Activated CD4-positive, alpha-beta memory T cell treated with anti-CD3 and anti-CD28 coated beads, Interleukin-2, amount 10 ng/mL, durations not matched to agents 7 days and 5 days (primary cell): ENCODE results near the gene ELP1. TPM values are rescaled to one million over a fixed set of nuclear protein-coding genes. Genes with fewer than 3 reads are reported as not detected.
"Not testable (repeated sequence)": the region's sequence is repeated elsewhere in the genome, so short reads cannot be mapped to it uniquely, and the experiment has no call there.

Source experiments
- CTCF ChIA-PET: fragments of 350-600 bp; sonication (Branson Sonifier 250); formaldehyde crosslinking; loops from one replicate; lab custom pipeline; 2021; ENCODE audit warnings: antibody characterized with exemption, inconsistent platforms; lab: Charles Lee
- POLR2A ChIA-PET: fragments of 350-600 bp; sonication (Branson Sonifier 250); formaldehyde crosslinking; loops from one replicate; lab custom pipeline; 2021; ENCODE audit warnings: antibody characterized with exemption; lab: Charles Lee
- DNase-seq: peaks from one replicate; pipeline ENCODE4 v3.0.0-alpha.2; 2020
- H3K27ac Mint-ChIP-seq: one replicate; pipeline ENCODE4 v1.8.0; 2021; ENCODE audit warnings: mild to moderate bottlenecking, mixed read lengths
- H3K27me3 Mint-ChIP-seq: one replicate; pipeline ENCODE4 v1.8.0; 2021; ENCODE audit warnings: mixed read lengths
- H3K36me3 Mint-ChIP-seq: one replicate; pipeline ENCODE4 v1.8.0; 2021; ENCODE audit warnings: low read depth, mixed read lengths
- H3K4me1 Mint-ChIP-seq: one replicate; pipeline ENCODE4 v1.8.0; 2021; ENCODE audit warnings: mixed read lengths
- H3K4me3 Mint-ChIP-seq: one replicate; pipeline ENCODE4 v1.8.0; 2021; ENCODE audit warnings: mild to moderate bottlenecking, mixed read lengths
- H3K9me3 Mint-ChIP-seq: one replicate; pipeline ENCODE4 v1.8.0; 2021; ENCODE audit warnings: mixed read lengths
- total RNA-seq, 2 experiments: library from RNA; stranded (reverse); gene quantifications; one replicate each; pipeline ENCODE4 v1.2.3, GENCODE V29; 2021

Gene ELP1
- total RNA-seq: 10 to 100 TPM; 19.9 to 21.6 TPM

- CTCF ChIA-PET: interaction anchor here (0.6 to 1.2 kb wide), 3 partner anchors 18 to 32 kb away, joined by 3 read pairs; no protein-coding TSS in a partner anchor
- H3K27ac Mint-ChIP-seq: peak within 1 kb of the TSS; percentile 96
- DNase-seq: peak; percentile 93
Measured at GRCh38 chr9:108933718-108934322, at the start of gene ELP1. Gene ELP1 (minus strand): TSS chr9:108934124. CDS start chr9:108931146, 2,978 bp downstream.

GRCh38 chr9:108980893-108981292 lies 47.0 kb upstream of the ELP1 start:
- ChIA-PET CTCF (no interaction called here), POLR2A (no interaction called here)
- no peak for DNase-seq
- no peak overlapping the region for H3K4me3 Mint-ChIP-seq
- H3K9me3 Mint-ChIP-seq: no peaks in the 10 kb centered on the region
- H3K36me3 Mint-ChIP-seq: peaks cover 4% of the 10 kb centered on the region
- no peaks in the 10 kb centered on the region for H3K27me3 Mint-ChIP-seq
- no peaks in the 10 kb centered on the region for H3K4me1 Mint-ChIP-seq
- H3K27ac Mint-ChIP-seq: no peak overlapping the region

More at GRCh38 chr9:108933718-108934322, at the start of gene ELP1:
- peaks cover 39% of the 10 kb centered on the region for H3K4me1 Mint-ChIP-seq
- POLR2A ChIA-PET: interaction anchor here (0.8 to 0.9 kb wide), 2 partner anchors 9 to 13 kb away, joined by 3 to 4 read pairs; no protein-coding TSS in a partner anchor
- H3K4me3 Mint-ChIP-seq: peak within 1 kb of the TSS; percentile 97
- no peaks in the 10 kb centered on the region for H3K27me3 Mint-ChIP-seq
- H3K36me3 Mint-ChIP-seq: peaks cover 13% of the 10 kb centered on the region
- H3K9me3 Mint-ChIP-seq: no peaks in the 10 kb centered on the region

GRCh38 chr9:108978205-108978604 lies 44.3 kb upstream of the ELP1 start:
- Mint-ChIP-seq H3K27me3 (no peaks in the 10 kb centered on the region), H3K4me3 (no peak overlapping the region), H3K27ac (no peak overlapping the region), H3K9me3 (no peaks in the 10 kb centered on the region), H3K36me3 (peaks cover 4% of the 10 kb centered on the region), H3K4me1 (no peaks in the 10 kb centered on the region)
- DNase-seq: no peak
- ChIA-PET POLR2A (no interaction called here), CTCF (no interaction called here)

- no peaks in the 10 kb centered on the region for H3K9me3 Mint-ChIP-seq
- H3K36me3 Mint-ChIP-seq: peaks cover 13% of the 10 kb centered on the region
- no peak for DNase-seq
- H3K4me3 Mint-ChIP-seq: no peak overlapping the region
- POLR2A ChIA-PET: no interaction called here
- no peaks in the 10 kb centered on the region for H3K4me1 Mint-ChIP-seq
- no peak overlapping the region for H3K27ac Mint-ChIP-seq
- CTCF ChIA-PET: no interaction called here
- no peaks in the 10 kb centered on the region for H3K27me3 Mint-ChIP-seq
Measured at GRCh38 chr9:108973895-108974294, 40.0 kb upstream of the ELP1 start.

- H3K36me3 Mint-ChIP-seq: peaks cover 13% of the 10 kb centered on the region
- no peak overlapping the region for H3K27ac Mint-ChIP-seq
- no peak for DNase-seq
- H3K4me3 Mint-ChIP-seq: no peak overlapping the region
- CTCF ChIA-PET: no interaction called here
- no peaks in the 10 kb centered on the region for H3K9me3 Mint-ChIP-seq
- POLR2A ChIA-PET: no interaction called here
- no peaks in the 10 kb centered on the region for H3K4me1 Mint-ChIP-seq
- H3K27me3 Mint-ChIP-seq: no peaks in the 10 kb centered on the region
Measured at GRCh38 chr9:108972626-108973209, 38.8 kb upstream of the ELP1 start.

- ChIA-PET POLR2A (no interaction called here), CTCF (no interaction called here)
- no peak for DNase-seq
- Mint-ChIP-seq H3K4me1 (no peaks in the 10 kb centered on the region), H3K9me3 (no peaks in the 10 kb centered on the region), H3K27me3 (no peaks in the 10 kb centered on the region), H3K4me3 (no peak overlapping the region), H3K36me3 (peaks cover 13% of the 10 kb centered on the region), H3K27ac (no peak overlapping the region)
Measured at GRCh38 chr9:108972186-108972585, 38.3 kb upstream of the ELP1 start.

- CTCF ChIA-PET, H3K9me3 Mint-ChIP-seq: not testable (repeated sequence)
Measured at GRCh38 chr9:108971392-108971791, 37.5 kb upstream of the ELP1 start.

GRCh38 chr9:108967916-108968315 lies 34.0 kb upstream of the ELP1 start:
- Mint-ChIP-seq H3K4me3 (no peak overlapping the region), H3K27ac (no peak overlapping the region), H3K27me3 (no peaks in the 10 kb centered on the region), H3K9me3 (no peaks in the 10 kb centered on the region), H3K36me3 (peaks cover 13% of the 10 kb centered on the region), H3K4me1 (no peaks in the 10 kb centered on the region)
- ChIA-PET CTCF (interaction anchor here (1.2 kb wide), 1 partner anchor 14 kb away, joined by 3 read pairs; no protein-coding TSS in a partner anchor), POLR2A (no interaction called here)
- no peak for DNase-seq

More at GRCh38 chr9:108971392-108971791, 37.5 kb upstream of the ELP1 start:
- H3K36me3 Mint-ChIP-seq: peaks cover 13% of the 10 kb centered on the region
- H3K4me3 Mint-ChIP-seq, H3K27ac Mint-ChIP-seq, H3K4me1 Mint-ChIP-seq, POLR2A ChIA-PET, H3K27me3 Mint-ChIP-seq, DNase-seq: not testable (repeated sequence)

- DNase-seq: no peak
- Mint-ChIP-seq H3K4me1 (no peaks in the 10 kb centered on the region), H3K27ac (no peak overlapping the region), H3K4me3 (no peak overlapping the region), H3K27me3 (no peaks in the 10 kb centered on the region), H3K36me3 (no peaks in the 10 kb centered on the region), H3K9me3 (no peaks in the 10 kb centered on the region)
- POLR2A ChIA-PET: no interaction called here
- CTCF ChIA-PET: interaction anchor here (1.2 to 1.8 kb wide), 2 partner anchors 9 to 10 kb away, joined by 3 to 11 read pairs; no protein-coding TSS in a partner anchor
Measured at GRCh38 chr9:108963459-108964143, 29.7 kb upstream of the ELP1 start.

GRCh38 chr9:108961151-108961550 lies 27.2 kb upstream of the ELP1 start:
- ChIA-PET CTCF (interaction anchor here (0.6 kb wide), 1 partner anchor 509 kb away, joined by 4 read pairs; no protein-coding TSS in a partner anchor), POLR2A (no interaction called here)
- peaks cover 1% of the 10 kb centered on the region for H3K4me1 Mint-ChIP-seq
- H3K27me3 Mint-ChIP-seq: no peaks in the 10 kb centered on the region
- H3K27ac Mint-ChIP-seq: no peak overlapping the region
- H3K4me3 Mint-ChIP-seq: no peak overlapping the region
- H3K36me3 Mint-ChIP-seq: no peaks in the 10 kb centered on the region
- DNase-seq: no peak
- H3K9me3 Mint-ChIP-seq: no peaks in the 10 kb centered on the region

GRCh38 chr9:108960331-108960730 lies 26.4 kb upstream of the ELP1 start:
- no peaks in the 10 kb centered on the region for H3K9me3 Mint-ChIP-seq
- no peak for DNase-seq
- no peaks in the 10 kb centered on the region for H3K27me3 Mint-ChIP-seq
- no peak overlapping the region for H3K27ac Mint-ChIP-seq
- H3K4me1 Mint-ChIP-seq: peaks cover 1% of the 10 kb centered on the region
- H3K4me3 Mint-ChIP-seq: no peak overlapping the region
- no peaks in the 10 kb centered on the region for H3K36me3 Mint-ChIP-seq
- ChIA-PET CTCF (no interaction called here), POLR2A (no interaction called here)

- no peak for DNase-seq
- H3K4me1 Mint-ChIP-seq: peaks cover 1% of the 10 kb centered on the region
- H3K27me3 Mint-ChIP-seq: no peaks in the 10 kb centered on the region
- no peak overlapping the region for H3K4me3 Mint-ChIP-seq
- CTCF ChIA-PET: no interaction called here
- no peaks in the 10 kb centered on the region for H3K36me3 Mint-ChIP-seq
- POLR2A ChIA-PET: no interaction called here
- H3K9me3 Mint-ChIP-seq: no peaks in the 10 kb centered on the region
- no peak overlapping the region for H3K27ac Mint-ChIP-seq
Measured at GRCh38 chr9:108956631-108957026, 22.7 kb upstream of the ELP1 start.

- ChIA-PET POLR2A (no interaction called here), CTCF (no interaction called here)
- Mint-ChIP-seq H3K4me3 (no peak overlapping the region), H3K9me3 (no peaks in the 10 kb centered on the region), H3K36me3 (no peaks in the 10 kb centered on the region), H3K27ac (no peak overlapping the region), H3K4me1 (peaks cover 1% of the 10 kb centered on the region), H3K27me3 (no peaks in the 10 kb centered on the region)
- DNase-seq: no peak
Measured at GRCh38 chr9:108956022-108956630, 22.2 kb upstream of the ELP1 start.
